NCI-H2081 treated with DMSO at 0.1 percent for 48 hours (cell line): ENCODE results near the gene IL17A.

Experiments
- DNase-seq: peaks from one replicate; lab custom pipeline; 2025; lab: John Stamatoyannopoulos, UW

Gene IL17A

DNA sequence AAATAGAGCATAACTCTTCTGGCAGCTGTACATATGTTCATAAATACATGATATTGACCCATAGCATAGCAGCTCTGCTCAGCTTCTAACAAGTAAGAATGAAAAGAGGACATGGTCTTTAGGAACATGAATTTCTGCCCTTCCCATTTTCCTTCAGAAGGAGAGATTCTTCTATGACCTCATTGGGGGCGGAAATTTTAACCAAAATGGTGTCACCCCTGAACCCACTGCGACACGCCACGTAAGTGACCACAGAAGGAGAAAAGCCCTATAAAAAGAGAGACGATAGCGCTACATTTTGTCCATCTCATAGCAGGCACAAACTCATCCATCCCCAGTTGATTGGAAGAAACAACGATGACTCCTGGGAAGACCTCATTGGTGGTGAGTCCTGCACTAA lies at the start of gene IL17A:
Gene IL17A (plus strand): TSS at position 301 of the 400 bp plus-strand sequence. CDS start 57 bp downstream, at position 358.
- DNase-seq, result no peak

DNA sequence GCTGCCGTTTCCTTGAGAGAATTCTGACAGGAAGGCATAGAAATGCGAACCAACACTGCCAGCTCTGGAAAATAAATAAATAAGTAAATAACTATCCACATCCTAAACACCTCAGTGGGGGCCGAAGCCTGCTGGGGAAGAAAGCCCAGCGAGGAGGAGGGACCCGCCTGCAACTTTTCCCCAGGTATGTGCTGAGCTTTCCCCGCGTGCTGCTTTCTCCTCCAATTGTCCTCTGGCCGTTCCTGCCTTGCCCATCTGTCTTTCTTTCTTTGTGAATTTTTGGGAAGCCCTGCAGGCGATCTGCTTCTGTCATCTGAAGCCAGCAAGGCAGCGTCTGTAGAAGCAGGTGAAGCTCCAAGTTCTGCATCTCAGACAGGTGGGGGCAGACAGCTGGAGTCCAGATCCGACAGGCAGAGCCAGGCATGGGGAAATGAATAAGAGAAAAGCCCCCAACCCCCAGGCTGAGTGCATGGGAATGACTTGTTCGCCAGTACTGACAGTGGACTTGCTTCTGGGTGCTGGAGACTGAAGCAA lies 49.2 kb upstream of the IL17A start:
- DNase-seq, result no peak

DNA sequence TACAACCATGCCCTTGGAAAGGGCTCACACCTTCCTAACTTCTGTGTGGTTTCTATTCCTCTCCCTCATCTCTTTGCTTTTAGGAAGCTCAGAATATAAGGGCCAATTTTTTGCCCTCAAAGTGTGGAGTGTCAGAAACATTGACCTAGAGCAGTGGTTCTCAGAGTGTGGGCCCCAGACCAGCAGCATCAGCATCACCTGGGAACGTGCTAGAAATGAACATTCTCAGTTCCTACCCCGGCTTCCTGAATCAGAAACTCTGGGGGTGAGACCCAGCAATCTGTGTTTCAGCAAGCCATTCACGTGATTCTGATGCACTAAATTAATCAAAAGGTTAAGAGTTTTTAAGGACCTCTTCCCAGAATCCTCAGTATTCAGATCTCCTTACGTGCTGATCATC lies 47.9 kb upstream of the IL17A start:
- no peak for DNase-seq

DNA sequence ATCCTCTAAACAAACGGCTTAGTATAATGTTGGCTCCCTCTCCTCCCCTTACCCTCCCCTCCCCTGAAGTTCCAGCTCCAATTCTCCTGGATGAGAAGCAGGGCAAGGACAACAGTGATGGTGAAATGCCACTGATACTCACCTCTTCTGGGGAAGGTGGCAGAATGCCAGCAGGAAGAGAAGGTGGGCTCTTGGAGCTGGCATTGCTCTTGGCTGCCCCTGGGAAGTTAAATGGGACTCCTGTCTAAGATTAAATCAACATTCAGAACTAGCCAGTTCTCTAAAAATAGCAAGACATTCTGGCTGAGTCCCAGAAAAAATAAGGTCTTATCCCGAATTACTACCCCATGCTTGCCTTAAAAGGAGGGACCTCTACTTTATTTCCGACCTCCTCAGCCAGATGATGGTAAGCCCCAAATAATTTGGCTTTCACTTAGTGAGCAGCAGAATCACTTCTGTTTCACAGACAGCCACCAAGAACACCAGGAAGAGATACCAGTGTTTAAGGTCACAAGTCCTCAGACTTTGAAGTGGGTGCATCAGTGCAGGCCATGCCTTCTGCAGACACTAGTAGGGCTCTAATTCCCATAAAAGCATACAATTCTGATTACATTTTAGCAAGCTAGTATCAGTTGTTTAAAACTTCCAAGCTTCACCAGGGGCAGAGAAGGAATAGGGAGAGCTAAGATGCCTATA lies 46.0 kb upstream of the IL17A start:
- no peak for DNase-seq

DNA sequence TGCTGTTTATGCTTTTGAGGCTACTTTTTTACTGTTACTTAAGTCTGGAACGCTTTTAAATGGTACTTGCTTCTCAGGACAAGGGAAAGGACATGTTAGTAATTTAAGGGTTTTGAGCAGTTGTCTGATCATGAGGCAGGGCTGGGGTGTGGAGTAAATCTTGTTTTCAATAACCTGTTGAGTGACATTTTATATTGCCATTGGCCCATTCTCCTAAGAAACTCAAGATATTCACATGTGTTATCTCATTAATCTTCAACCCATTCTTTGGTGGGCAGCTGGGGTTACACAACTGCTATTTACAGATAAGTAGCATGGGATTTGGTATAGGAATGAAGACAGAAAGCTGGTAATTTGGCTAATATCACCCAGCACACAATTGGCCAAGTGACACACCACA lies 44.6 kb upstream of the IL17A start:
- DNase-seq, result no peak

DNA sequence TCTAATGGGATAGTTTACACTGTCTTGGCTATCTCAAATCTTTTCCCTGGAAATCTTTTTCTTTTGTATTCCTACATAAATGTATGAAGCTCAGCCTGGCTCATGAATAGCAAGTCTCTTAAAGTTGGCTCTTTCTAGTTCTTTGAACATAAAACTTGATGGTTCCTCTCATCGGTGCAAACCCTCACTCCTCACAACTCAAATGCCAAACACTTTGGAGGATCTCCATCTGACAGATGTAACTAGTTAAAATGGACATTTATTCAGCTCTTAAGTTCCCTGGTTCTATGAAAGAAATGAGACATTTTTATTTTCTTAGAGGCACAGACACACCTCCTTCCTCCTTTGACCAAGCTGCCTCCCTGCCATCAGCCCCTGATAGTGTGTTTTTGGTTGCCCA lies 43.6 kb upstream of the IL17A start:
- no peak for DNase-seq

DNA sequence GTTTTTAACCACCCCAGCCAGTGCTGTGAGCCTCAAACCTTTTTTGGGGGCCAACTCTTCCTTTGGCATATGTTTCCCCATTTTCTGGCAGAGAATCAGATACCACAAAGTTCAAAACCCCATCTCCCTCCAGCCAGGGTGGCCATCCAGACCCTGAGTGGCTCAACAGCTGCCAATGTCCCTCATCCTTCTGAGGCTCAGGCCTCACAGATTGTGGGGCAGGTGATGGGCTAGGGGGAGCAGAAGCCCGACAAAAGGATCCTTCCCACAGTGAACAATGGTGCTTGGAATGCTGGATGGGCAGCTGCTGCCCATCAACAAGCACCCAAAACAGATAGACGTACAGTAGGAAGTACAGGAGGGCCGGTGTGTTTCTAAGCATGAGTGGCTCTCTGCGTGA lies 42.6 kb upstream of the IL17A start:
- DNase-seq, result no peak

DNA sequence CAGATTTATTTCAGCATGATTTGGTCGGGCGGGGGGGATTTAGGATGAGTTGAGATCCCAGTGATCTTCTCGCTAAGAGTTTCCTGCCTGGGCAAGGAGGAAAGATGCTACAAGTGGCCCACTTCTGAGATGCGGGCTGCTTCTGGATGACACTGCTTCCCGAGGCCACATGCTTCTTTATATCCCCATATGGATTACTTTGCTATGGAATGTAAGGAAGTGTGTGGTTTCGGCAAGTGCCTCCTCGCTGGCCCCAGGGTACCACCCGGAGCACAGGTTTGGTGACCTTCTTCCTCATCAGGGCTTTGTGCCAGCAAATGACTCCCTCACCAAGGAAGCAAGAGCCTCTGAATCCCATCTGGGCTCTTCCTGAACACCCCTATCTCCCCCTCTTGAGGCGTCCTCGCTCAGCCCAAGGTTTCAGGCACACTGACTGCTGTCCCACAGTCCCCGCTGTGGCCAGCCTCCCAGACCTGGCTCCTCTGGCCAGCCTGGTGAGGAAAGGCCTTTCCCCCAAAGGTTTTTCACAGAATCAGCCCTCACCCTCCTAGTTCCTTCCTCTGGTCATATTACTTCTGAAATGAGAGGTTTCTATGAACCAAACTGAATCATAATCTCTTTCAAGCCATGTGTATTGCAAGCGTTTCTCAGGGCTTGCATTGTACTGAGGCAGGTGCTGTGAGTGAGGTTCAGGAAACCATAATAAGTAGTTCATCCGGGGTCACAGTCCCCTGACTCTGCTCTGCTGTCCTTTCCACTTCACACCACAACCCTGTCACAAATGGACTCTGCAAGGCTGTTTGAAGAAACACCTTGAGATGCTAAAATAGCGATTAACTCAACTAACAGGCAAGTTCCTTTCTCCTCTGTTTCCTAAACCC lies 41.7 kb upstream of the IL17A start:
- DNase-seq, result no peak

DNA sequence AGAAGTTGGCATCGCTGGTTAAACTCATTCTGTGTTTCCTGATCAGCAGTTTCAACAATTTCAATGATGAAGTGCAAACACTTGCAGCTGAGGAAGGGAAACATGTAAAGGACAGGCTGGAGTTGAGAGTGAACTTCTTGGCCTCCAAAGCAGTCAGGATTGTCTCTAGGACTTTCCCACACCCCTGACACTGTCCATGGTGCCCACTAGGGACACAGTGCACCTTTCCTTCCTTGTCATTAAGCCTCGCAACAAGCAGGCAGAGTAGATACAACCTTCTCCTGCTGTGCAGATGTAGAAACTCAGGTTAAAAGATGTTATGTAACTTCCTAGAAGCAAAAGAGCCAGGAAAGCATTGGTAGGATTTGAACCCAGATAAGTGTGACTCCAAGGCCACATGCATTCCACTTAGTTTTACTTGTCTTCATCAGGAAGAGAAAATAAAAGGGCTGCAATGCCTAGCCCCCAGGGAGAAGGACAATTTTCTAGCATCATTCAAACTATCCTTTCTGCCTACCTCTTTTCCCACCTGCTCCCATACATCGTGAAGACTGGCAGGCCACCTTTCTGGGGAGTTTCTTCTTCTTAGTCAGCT lies 39.2 kb upstream of the IL17A start:
- DNase-seq, result no peak

DNA sequence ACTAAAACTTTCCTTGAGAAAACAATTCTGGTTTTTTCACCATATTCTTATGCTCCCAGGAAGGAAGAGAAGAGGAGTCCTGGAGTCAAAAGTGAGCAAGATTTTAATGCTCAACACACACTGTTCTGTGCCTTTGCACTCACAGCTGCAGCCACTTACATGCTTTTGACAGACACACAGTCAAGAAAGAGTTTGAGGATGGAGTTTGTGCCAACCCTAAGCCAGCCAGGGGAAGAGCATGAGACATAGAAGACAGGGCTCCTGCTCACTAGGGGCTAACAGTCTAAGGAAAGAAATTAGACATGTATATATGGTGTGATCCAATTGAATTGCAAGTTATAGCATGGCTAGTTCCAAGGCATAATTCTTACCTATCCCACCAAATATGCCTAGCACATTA lies 37.1 kb upstream of the IL17A start:
- no peak for DNase-seq

DNA sequence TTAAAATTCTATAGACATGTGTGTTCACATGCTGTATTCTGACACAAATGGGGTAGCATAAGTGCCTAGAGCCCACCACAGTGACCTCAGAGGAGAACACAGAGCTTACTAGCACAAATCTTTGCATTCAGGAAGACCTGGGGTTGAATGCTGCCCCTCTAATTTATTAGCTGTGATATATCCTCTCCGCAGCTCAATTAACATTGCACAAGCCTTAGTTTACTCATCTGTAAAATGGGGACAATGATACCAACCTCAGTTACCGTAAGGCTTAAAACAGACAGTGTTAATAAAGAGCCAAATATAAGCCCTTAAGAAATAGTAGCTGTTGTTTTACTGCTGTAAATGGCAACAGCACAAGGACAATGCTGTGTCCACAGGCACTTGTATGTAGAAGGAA lies 36.2 kb upstream of the IL17A start:
- no peak for DNase-seq

DNA sequence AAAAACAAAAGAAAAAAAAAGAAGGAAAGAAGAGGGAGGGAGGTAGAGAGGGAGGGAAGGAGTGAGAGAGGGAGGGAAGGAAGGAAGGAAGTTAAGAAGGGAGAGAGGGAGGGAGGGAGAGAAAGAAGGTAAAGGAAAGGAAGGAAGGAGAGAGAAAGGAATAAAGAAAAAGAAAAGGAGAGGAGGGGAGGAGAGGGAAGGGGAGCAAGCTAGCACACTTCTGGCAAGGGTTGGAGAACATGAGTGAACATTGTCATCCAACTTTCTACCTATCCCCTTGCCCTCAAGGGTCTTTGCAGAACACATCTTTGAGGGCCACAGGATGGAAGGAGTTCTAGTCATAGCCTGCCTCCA lies 34.1 kb upstream of the IL17A start:
- DNase-seq, result no peak

DNA sequence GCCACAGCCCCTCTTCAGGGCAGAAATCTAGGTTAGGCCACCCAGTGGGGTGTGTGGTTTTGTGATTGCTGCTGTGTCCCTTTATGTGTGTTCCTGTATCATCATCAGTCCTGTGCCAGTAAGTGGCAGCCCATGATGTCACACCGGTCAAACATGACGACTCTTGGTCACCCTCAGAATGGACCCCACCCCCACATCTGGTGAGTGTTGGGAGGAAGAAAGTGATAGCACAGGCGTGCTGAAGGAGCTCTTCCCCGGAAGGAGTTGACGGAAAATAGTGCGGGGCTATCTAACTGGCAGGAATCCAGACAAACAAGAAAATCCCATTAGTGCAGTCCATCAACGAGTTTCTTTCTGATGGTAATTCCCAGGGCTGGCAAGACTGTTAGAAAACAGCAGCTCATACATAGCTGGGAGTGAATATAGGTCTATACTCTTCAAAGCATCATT lies 33.4 kb upstream of the IL17A start:
- no peak for DNase-seq

DNA sequence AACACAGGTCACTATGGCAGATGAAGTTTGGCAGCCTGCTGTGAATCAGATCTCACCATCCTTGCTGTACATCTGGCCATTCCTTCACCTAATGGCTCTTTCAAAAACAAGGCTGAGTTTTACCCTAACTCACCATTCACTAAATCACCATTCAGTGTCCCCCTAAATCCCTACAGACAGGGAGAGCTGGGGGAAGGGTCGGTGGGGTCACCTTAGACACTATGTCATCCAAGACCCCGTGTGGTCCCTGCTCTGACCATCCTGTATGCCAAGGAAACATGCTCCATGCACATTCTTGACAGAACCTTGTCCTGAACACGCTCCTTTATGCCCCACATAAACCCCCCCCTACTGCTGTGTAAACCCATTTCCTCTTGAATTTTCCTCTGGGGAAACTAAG lies 31.8 kb upstream of the IL17A start:
- no peak for DNase-seq

DNA sequence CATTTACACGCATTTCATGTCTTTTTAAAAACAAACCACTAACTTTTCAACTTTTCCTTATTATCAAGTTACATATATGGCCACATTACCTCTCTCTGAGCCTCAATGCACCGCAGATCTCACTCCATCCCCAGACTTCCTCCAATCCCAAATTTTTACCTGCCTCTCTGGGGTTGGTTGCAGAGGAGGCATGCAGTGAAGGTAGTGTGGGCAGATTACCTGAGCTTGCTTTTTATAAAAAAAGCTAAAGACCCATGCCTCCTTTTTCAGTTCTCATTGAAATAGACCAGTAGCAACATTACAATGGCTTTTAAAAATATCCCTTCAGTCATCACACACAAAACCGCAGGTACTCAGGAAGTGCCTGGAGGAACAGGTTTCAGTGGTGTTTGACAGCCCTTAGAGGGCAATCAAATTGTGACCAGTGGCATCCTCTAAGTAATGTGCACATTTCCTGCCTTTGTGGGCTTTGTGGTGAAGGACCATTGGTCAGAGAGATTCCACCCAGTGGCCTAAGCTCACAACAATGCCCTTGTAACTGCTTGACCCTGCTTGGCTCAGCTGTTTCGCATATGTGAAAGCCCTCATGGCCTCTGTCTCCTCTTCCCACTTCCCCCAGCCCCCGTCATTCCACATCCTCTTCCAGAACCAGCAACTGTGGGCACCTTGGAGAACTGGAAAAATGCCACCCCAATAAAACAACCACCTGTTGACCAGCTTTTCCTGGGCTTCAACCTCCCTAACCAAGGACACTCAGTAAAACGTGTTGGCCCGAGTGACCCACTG lies 30.2 kb upstream of the IL17A start:
- no peak for DNase-seq

DNA sequence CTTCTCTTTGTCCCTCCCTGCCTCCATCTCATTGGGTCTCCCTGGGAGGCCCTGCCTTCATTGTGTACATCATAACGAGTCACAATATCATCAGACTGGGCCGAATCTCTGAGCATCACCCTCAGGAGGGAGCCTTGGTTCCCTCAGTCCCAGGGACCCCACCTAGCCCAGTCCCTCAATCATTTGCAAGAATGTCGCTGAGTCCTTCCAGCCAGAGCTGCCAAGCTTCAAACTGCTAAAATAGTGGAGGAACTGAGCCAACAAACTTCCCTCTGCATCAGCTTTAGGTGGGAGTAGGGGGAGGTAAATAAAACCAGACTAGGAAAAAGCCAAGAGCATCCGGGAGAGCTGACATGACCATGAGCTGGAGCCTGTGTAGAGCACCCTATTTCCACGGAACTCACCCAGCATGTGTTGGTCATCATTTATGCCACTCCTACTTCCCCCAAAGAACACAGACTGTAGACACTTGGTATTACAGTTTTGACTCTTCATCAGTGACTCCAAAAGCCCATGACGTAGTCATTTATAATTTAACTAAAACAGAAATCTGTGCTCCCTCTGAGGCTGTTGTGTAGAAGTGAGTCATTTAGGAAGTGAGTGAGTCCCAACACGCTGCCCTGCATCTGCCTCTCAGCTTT lies 28.8 kb upstream of the IL17A start:
- DNase-seq, result no peak

DNA sequence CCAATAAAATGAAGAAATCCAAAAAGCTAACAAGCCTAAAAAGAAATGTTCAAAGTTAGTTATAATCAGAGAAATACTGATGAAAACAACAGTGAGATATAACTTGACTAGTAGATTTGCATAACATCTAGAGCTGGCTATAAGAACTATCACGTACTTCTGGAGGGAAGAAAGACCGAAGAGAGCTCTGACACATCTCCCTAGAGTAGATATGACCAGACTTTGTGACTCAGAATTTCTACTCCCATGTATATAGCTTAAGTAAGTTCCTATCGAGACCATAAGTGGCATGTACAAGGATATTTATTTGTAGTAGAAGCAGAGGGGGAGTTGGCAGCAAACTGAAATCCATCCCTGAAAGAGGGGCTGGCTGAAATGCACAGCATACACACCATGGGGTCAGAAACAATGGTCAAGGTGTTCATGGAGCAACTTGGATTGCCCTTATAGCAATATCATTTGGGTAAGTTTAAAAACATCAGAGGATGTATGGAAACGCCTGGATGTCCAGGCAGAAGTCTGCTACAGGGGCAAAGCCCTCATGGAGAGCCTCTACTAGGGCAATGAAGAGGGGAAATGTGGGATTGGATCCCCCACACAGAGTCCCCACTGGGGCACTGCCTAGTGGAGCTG lies 25.6 kb upstream of the IL17A start:
- DNase-seq, result no peak

DNA sequence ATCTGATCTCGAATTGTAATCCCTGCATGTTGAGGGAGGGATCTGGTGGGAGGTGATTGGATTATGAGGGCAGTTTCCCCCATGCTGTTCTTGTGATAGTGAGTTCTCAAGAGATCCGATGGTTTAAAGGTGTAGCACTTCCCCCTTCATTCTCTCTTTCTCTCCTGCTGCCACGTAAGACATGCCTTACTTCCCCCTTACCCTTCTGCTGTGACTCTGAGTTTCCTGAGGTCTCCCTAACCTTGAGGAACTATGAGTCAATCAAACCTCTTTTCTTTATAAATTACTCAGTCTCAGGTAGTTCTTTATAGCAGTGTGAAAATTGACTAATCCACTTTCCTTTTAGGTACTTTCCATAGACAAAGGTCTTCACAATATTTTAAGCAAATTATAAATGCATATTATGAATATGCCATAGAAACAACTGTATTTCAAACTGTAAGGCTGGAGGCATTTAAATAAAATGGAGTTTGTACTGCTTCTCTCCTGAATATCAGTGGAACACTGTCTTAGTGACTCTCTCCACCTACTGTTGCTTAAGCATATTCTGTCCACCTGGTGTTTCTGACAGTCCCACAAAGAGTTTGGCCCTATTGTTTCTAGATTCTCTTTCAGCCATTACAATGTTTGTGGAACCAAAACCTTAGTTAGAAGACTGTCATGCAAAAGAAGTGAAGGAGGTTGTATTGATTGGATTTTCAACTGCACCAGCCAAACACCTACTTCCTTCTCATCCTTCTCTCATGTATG lies 24.3 kb upstream of the IL17A start:
- DNase-seq, result no peak

DNA sequence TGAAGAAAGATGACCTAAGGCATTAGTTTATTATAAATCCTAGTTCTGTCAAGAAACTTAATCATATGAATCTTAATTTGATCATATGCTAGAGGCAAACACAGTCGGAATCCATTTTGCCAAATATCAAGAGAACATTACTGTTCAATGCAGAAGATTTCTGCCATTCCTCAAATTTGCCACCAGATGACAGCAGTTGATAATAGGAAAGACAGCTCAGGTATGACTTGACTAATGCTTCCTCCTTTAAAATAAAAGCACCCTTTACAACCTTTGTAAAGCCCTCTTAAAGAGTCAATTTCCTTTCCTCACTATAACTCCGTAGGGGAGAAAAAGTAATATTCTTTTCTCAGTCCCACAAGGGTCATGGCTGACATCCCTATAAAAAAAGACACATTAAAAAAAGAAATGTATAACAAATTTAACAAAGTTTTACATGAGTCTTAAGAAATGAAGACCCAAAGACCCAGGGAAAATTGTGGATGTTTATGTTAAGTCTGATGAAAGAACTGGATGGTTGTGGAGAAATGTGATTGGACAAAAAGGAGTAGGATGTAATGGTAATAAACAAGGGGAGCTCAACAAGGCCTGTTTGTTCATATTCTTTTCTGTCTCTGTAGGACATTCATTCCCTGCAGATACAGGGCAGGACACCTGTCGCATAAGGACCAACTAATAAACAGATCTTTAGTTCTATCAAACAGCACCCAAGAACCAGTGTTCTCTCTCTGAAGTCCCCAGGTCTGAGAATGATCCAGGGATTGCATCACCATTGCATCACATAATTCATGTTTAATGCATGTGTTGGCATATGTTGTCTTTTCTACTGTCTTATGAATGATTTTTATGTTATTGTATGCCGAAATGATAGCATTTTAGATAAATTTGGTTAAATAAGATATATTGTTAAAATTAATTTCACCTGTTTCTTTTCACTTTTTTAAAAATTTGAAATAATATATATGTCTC lies 23.0 kb upstream of the IL17A start:
- no peak for DNase-seq
